ENCODE measurements around the gene SWAP70. TPM values are rescaled to one million over a fixed set of nuclear protein-coding genes. Genes with fewer than 3 reads are reported as not detected.

Gene SWAP70
- total RNA-seq, 1 experiment from 2014 or later = 8.6 TPM

DNA sequence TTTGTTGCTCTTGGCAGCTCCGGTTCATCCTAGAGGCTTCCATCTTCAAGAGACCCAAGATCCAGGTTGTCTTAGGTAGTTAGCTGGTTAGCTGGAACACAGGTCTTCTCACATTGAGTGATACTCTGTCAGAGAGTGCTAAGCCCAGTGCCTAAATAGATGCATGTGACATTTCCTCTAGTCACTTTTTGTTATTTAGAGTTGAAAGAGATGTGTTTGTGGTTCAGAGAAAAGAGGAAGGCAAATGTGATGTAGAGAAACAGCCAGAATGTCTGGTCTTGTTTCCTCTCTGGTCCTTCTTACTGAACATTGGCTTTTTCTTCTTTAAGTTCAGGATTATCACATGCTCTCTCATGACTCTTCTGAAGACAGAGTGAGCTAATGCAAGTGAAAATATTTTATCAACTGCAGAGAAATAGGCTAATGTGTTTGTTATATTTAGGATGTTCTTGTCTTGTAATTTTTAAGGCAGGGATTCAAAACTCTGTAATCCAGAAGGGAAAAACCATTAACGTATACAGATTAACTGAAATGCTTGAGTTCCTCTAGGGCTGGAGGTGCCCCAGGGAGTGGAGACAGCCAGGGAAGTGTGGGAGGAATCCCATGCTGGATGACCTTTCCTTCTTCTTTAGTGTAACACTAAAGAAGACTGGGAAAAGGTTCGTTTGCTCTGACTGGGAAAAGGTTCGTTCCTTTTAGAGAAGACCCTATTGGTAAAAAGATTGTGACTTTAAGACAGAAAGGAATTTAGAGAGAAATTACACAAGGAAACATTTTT, 75.4 kb downstream of the SWAP70 start:
- Histone ChIP-seq H3K9me2 (replicated peaks; ENCODE audit: low read length) (no peaks in the 10 kb centered on the region), H3K4me3 (ENCODE audit: low read length) (no peak overlapping the region), H3K9ac (ENCODE audit: low read length) (no peak overlapping the region), H2AFZ (ENCODE audit: low read length) (no peak overlapping the region), H3K27ac (ENCODE audit: low read length) (no peak overlapping the region), H3K9me3 (ENCODE audit: low read length) (peaks cover 8% of the 10 kb centered on the region; the same call in 1 of the 2 replicates), H3K36me3 (ENCODE audit: low read depth, low read length) (peaks cover 14% of the 10 kb centered on the region; the same call in 1 of the 2 replicates), H4K20me1 (ENCODE audit: low read length) (no peaks in the 10 kb centered on the region), H3K79me2 (ENCODE audit: low read length) (no peaks in the 10 kb centered on the region), H3F3A (ENCODE audit: low read length, unreplicated experiment) (peaks cover 3% of the 10 kb centered on the region), H3K4me2 (ENCODE audit: low read length) (no peak overlapping the region), H3K4me1 (ENCODE audit: insufficient read depth, low read length) (peaks cover 13% of the 10 kb centered on the region), H3K27me3 (ENCODE audit: low read length) (no peaks in the 10 kb centered on the region)
- intact Hi-C loops (cut with micrococcal nuclease) = no loop called here
- ChIA-PET POLR2A (ENCODE audit: unreplicated experiment) (no interaction called here), CTCF (no interaction called here)
- TF ChIP-seq EZH2 (IDR thresholded peaks at IDR 0.05; ENCODE audit: low read length, unreplicated experiment) = no peak
- TF ChIP-seq, protein P1, sequence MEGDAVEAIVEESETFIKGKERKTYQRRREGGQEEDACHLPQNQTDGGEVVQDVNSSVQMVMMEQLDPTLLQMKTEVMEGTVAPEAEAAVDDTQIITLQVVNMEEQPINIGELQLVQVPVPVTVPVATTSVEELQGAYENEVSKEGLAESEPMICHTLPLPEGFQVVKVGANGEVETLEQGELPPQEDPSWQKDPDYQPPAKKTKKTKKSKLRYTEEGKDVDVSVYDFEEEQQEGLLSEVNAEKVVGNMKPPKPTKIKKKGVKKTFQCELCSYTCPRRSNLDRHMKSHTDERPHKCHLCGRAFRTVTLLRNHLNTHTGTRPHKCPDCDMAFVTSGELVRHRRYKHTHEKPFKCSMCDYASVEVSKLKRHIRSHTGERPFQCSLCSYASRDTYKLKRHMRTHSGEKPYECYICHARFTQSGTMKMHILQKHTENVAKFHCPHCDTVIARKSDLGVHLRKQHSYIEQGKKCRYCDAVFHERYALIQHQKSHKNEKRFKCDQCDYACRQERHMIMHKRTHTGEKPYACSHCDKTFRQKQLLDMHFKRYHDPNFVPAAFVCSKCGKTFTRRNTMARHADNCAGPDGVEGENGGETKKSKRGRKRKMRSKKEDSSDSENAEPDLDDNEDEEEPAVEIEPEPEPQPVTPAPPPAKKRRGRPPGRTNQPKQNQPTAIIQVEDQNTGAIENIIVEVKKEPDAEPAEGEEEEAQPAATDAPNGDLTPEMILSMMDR (conservative IDR thresholded peaks at IDR 0.05; ENCODE audit: low read depth, low read length) = no peak
- no peak for TF ChIP-seq EZH2phosphoT487 (IDR thresholded peaks at IDR 0.05; ENCODE audit: borderline replicate concordance, low read length)
- BruUV-seq (replicated peaks) = no TSS peak
- no peak for ATAC-seq
- no peak for DNase-seq

DNA sequence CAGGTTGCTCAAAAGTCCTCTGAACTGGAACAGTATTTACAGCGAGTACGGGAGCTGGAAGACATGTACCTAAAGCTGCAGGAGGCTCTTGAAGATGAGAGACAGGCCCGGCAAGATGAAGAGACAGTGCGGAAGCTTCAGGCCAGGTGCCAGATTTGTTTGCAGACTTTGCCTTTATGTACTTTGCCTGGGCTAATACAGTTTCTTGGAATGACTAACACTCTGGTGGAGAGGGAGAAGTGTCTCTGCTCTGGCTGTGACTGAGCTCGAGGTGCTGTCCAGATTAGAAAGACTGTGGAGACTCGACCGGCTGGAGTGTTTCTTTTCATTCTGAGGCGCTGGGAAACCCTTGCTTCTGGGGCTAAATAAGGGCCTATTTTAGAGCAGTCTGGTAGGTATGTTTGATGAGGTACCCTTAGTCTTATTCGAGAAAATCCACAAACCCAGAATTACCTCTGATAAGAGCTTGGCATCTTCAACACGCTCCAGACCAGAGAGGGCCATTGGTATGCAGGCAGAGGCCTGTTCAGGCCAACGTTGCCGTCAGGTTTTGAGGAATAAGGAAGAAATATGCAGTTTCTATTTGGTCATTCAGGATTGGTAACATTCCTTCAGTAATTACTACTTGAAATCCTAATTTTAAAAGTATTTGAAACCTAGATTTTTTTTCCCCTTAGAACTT, 76.5 kb downstream of the SWAP70 start:
- H3K36me3 ChIP-seq (ENCODE audit: low read depth, low read length) = peaks cover 10% of the 10 kb centered on the region; the same call in 1 of the 2 replicates
- H3K4me1 ChIP-seq (ENCODE audit: insufficient read depth, low read length) = peaks cover 13% of the 10 kb centered on the region
- no peak for TF ChIP-seq EZH2phosphoT487 (IDR thresholded peaks at IDR 0.05; ENCODE audit: borderline replicate concordance, low read length)
- no peak for TF ChIP-seq EZH2 (IDR thresholded peaks at IDR 0.05; ENCODE audit: low read length, unreplicated experiment)
- TF ChIP-seq, protein P1 (conservative IDR thresholded peaks at IDR 0.05; ENCODE audit: low read depth, low read length) = no peak
- peak; percentile 70 for DNase-seq
- intact Hi-C loops (cut with micrococcal nuclease) = loop anchor here (2.0 kb wide), 1 partner anchor 126 kb away; no protein-coding TSS in a partner anchor
- no peak overlapping the region for H3K9ac ChIP-seq (ENCODE audit: low read length)
- H4K20me1 ChIP-seq (ENCODE audit: low read length) = no peaks in the 10 kb centered on the region
- ATAC-seq = peak; percentile 88
- H2AFZ ChIP-seq (ENCODE audit: low read length) = no peak overlapping the region
- H3K9me3 ChIP-seq (ENCODE audit: low read length) = peaks cover 6% of the 10 kb centered on the region; the same call in 1 of the 2 replicates
- BruUV-seq (replicated peaks) = no TSS peak
- POLR2A ChIA-PET (ENCODE audit: unreplicated experiment) = no interaction called here
- H3K27ac ChIP-seq (ENCODE audit: low read length) = no peak overlapping the region
- CTCF ChIA-PET = interaction anchor here (0.7 kb wide), 1 partner anchor 8 kb away, joined by 4 read pairs; no protein-coding TSS in a partner anchor
- no peaks in the 10 kb centered on the region for H3K79me2 ChIP-seq (ENCODE audit: low read length)
- H3F3A ChIP-seq (ENCODE audit: low read length, unreplicated experiment) = peaks cover 3% of the 10 kb centered on the region
- no peaks in the 10 kb centered on the region for H3K9me2 ChIP-seq (replicated peaks; ENCODE audit: low read length)
- H3K4me2 ChIP-seq (ENCODE audit: low read length) = peak overlapping the region; percentile 22; the same call in 1 of the 2 replicates
- H3K27me3 ChIP-seq (ENCODE audit: low read length) = no peaks in the 10 kb centered on the region
- no peak overlapping the region for H3K4me3 ChIP-seq (ENCODE audit: low read length)

Measured in PC-3 (cell line).